Islet of Langerhans (tissue), 1 donor: ENCODE data around the gene PTPRT.

Experiments
- FAIRE-seq: peaks from one replicate; lab custom pipeline; 2011; peaks lifted over from hg19 to GRCh38; lab: Jason Lieb, UNC

The PTPRT gene

DNA sequence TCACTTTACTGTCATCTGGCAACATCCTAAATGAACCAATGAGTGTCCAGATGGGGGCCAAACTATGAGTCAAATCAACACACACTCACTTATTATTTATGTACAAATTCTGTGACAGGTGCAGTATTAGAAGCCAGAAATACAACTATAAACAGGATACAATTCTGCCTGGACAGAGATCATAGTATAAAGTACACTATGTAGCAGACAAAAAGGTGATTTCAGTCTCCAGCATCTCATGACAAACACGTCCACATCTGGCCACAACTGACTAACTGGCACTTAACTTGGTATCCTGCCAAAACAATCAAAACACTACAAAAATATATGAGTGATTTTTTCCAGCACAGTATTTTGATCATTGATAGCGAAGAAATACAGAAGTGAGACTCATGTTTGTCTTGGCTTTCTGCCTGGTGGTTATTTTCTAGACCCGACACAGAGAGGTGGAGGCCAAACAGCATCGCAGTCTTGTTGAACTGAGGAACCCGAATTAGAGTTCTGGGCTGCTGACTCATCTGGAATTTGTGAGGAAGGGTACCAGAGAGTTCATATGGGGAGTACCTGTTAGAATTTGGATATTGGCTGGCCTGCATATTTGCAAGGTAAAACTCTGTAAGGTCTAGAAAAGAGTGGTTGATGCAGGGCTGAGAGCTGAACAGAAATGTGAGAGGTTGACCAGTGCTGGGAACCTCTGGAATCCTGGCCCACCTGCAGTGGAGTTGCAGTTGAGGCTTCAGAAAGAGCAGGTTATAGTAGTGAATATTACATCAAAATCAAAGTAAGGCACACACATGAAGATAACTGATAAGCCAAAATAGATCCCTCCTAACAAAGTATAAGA, 475.2 kb downstream of the PTPRT start:
- peak; percentile 98 for FAIRE-seq

- FAIRE-seq: no peak
These were observed 481.4 kb downstream of the PTPRT start for GRCh38 chr20:42708266-42708665.

GRCh38 chr20:42706759-42707158, 482.9 kb downstream of the PTPRT start:
- no peak for FAIRE-seq

DNA sequence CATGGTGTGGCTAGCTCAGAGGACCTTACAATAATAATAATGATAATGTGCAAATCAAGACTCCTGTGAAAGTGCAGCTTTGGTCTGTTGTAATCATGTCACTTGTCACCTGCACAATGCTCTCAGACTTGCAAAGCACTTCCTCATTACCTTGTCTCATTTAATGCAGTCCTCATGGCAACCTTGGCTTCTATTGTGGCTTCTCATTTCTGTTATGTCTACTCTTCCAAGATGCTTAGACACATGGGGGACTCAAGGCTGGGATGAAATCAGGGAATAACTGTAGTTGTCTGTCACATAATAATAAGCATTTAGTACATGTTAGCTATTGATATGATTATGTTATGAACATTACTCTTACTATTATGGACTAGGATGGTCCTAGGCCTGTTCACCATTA, 484.2 kb downstream of the PTPRT start:
- FAIRE-seq: no peak

GRCh38 chr20:42703744-42704143, 486.0 kb downstream of the PTPRT start:
- FAIRE-seq: no peak

- no peak for FAIRE-seq
These were observed 487.8 kb downstream of the PTPRT start for GRCh38 chr20:42701948-42702347.

GRCh38 chr20:42700372-42700771, 489.3 kb downstream of the PTPRT start:
- FAIRE-seq: no peak

DNA sequence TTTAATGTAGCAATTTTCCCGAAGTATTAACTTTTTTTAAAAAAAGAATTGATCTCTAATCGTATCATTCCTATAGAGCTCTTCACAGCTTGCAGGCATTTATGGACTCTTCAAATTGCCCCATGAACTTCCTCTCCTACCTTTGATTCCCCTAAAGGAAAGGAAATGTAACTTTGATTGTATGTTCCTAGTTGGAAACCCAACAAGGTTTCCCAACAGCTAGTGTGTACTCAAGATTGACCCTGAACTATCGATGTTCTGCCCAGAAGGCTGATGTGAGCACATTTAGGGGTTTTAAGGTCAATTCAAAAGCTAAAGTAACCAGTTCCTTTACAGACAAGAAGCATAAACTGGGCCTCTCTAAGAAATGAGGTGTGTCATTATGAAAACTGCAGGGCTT, 491.7 kb downstream of the PTPRT start:
- no peak for FAIRE-seq

DNA sequence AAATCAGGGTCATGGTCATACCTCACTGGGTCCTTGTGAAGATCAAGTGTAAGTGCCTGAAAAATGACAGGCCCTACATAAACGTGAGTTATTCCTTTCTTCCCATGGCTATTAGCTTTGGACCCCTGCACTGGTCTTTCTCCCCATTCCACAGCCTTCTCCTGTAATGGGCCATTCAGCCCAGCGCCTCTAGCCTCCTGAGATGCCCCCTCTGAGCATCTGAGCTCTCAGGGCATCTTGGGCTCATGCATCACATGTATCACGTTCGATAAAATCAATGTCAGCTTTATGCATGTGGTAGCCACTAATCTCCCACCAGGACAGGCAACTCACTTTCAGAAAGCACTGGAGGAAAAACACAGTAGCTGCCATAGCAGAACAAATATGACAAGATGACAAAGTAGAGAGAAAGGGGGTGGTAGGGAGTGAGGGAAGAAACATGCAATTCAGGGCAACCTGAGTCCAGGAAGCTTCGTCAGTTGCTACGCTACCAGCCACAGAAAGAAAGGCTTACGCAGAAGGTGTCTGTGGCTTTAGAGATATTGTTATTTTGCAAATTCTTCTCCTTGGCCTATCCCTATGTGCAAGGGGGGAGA, 498.8 kb downstream of the PTPRT start:
- no peak for FAIRE-seq

- FAIRE-seq: no peak
These were observed 501.1 kb downstream of the PTPRT start for GRCh38 chr20:42688576-42688975.

DNA sequence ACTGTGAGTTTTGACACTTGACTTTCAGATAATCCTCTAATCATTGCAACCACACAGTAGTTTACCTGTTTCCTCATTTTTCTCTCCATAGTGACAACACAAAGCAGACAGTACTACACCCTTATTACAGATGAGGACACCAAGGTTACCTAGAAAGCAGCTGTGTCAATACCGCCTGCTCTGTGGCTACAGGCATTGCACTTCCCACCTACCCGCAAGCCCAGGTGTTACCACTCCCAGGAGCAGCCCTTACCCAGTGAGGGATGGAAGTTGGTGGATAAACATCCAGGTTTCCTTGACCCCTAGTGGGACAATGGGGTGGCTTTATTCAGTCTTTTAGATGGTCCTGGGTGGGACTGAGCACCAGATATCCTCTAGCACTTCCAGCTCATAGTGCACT, 503.6 kb downstream of the PTPRT start:
- no peak for FAIRE-seq

DNA sequence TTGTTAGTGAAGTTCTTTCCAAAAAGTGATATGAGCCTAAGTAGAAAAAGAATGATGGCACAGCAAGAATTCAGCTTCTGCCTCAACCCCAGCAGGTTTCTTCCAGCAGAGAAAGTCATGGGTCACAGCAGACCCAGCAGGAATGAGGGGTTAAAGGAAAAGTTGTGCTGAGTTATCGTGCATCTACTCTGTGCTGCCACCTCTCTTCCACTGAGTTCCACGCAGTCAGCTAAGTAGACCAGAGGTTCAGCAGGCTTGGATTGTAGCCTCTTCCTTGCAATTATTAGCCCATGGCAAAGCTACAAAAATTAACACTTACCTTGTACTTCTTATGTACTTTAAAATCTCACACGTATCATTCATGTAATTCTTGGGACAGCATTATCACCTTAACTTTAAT, 510.8 kb downstream of the PTPRT start:
- FAIRE-seq: no peak

DNA sequence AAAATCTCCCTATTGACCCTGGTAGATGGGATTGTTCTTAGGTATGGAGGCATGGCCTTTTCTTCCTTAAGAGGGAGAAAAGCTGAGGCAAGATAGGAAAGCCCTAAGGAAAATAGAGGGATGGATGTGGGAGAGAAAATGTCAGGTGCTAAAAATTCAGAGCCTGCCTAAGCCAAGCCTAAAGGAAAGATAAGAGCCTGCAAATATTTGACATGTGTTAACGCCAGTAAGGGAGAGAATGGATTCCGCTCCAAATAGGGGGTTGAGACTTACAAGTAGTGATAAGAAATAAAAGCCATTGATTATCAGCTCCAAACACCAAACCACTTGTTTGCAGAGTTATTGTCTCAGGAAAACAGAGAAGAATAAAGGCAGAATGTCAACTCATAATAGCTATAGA, 533.6 kb downstream of the PTPRT start:
- FAIRE-seq: no peak

DNA sequence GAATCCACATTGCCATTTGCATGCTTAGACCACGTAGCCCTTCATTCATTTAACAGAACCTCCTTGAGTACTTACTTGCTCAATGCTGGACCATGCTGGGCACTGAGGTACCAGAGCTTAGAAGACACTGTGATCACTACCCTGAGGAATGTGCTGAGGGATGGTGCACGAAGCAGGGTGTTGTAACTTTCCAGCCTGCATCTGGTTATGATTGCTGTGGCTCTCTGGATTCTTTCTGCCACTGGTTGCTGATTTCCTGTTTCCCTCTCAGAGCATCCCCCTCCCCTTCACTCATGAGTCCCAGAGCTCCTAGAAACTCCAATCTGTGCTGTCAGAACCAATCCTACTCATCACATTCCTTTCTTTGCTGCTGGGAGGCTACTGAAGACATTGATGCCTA, 537.4 kb downstream of the PTPRT start:
- no peak for FAIRE-seq

DNA sequence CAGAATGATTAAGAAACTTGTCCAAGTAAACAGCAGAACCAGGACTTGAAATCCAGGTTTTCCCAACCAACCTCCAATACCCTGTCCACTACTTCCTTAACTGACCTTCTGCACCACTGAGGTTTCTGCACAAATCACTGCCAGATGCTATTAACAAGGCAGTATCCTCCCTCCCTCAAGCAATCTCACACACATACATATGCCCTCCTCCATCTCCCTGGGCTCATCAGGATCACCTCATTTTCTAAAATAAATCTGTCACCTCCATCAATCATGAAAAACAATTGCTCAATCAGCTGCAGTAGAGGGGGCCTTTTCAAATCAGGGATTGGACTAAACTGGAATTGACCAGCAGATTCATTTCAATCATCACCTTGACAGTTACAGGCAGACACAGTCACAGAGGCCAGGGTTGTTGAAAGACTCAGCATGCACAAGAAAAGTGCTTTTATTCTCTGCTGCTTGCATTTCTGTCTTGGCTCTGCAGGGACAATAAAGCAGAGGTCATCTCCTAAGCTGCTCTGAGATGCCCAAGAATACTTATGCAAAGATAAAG, 539.4 kb downstream of the PTPRT start:
- no peak for FAIRE-seq

GRCh38 chr20:42649748-42650147, 540.0 kb downstream of the PTPRT start:
- no peak for FAIRE-seq

DNA sequence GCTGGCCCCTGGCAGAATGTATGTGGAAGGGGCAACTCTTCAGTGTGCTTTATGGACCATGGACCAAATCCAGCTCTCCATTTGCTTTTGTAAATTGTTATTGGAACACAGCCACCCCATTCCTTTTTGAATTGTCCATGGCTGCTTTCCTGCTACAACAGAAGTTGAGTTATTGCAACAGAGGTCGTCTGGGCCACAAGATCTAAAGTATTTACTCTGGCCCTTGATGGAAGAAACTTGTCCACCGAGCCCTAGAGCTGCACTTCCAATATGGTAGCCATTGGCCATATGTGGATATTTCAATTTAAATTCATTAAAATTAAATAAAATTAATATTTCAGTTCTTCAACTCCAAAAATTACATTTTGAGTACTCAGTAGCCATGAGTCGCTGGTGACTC, 543.5 kb downstream of the PTPRT start:
- FAIRE-seq: no peak

GRCh38 chr20:42641886-42642285, 547.8 kb downstream of the PTPRT start:
- FAIRE-seq: no peak

DNA sequence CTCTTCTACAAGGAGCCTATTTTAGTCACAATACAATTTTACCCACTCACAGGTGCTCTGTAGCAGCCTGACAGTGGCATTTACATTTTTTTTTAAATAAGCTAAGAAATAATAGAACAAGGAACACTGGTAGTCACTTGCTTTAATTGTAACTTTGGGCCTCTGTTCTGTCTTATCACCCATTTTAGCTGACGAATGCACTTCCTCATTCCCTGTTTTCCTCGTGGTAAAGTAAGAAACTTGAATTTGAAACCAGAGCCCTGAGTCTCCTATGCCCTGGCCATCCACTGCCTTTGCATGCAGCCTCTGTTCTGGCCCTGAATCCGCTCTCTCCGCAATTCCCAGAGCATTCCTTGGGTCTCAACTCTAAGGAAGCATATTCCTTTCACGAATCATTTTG, 550.6 kb downstream of the PTPRT start:
- FAIRE-seq: no peak

- FAIRE-seq: no peak
These were observed 553.9 kb downstream of the PTPRT start for GRCh38 chr20:42635699-42636411.

DNA sequence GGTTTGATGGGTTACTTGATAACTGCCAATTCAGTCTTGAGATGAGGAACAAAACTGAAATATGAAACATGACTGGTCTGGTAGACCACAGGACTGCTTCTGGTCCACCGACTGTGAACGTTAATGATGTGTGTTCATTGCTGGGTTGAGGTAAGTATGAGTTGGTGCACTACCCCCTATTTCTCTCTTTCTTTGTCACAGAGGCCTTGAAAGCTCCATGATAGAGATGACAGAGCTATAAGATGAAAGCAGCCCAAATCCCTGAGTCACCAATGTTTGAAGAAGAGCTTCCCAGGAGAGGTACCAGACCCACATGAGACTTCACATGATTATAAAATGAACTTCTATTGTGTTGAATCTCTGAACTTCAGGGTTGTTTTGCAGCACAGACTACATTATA, 555.5 kb downstream of the PTPRT start:
- no peak for FAIRE-seq

DNA sequence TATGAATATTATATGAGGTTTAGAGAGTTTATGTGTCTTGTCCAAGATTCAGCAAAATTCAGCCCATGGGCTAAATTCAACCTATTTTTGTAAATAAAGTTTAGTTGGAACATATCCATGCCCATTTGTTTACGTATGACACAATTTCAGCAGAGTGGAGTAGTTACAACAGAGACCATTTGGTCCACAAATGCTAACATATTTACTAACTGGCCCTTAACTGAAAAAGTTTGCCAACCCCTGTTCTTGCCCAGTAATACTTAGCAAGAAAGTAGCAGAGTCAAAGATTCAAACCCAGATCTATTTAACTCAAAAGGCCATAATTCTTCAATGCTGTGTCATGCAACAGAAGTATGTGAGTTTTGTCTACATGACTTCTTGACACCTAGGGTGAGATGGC, 561.0 kb downstream of the PTPRT start:
- FAIRE-seq: no peak

GRCh38 chr20:42613076-42613475, 576.6 kb downstream of the PTPRT start:
- no peak for FAIRE-seq
